ENCODE data around the gene STXBP5. TPM values are rescaled to one million over a fixed set of nuclear protein-coding genes. Genes with fewer than 3 reads are reported as not detected.

STXBP5 gene
- total RNA-seq, 1 experiment from 2014 or later = 11.6 TPM

- Histone ChIP-seq H3K56ac (ENCODE audit: insufficient read length, low read depth, low read length) (no peak overlapping the region), H3K9me3 (ENCODE audit: control insufficient read depth, low read depth, low read length) (no peaks in the 10 kb centered on the region), H2BK120ac (ENCODE audit: low read depth, low read length, poor library complexity, severe bottlenecking) (no peak overlapping the region), H2BK20ac (ENCODE audit: low read depth, low read length, poor library complexity, severe bottlenecking) (no peak overlapping the region), H2BK15ac (ENCODE audit: low read depth, low read length) (no peak overlapping the region), H3T11ph (ENCODE audit: low read length) (no peak overlapping the region), H3K4me2 (ENCODE audit: insufficient read depth, insufficient read length, low read length) (no peak overlapping the region), H2AK5ac (ENCODE audit: insufficient read length, low read length) (no peak overlapping the region), H2BK12ac (ENCODE audit: insufficient read length, low read depth, low read length) (no peak overlapping the region), H4K20me1 (ENCODE audit: control insufficient read depth, insufficient read depth, insufficient read length) (no peaks in the 10 kb centered on the region), H4K5ac (ENCODE audit: insufficient read length, low read depth, low read length) (no peak overlapping the region), H2BK5ac (ENCODE audit: insufficient read length, low read length) (no peak overlapping the region), H3K27me3 (ENCODE audit: insufficient read depth, low read length) (no peaks in the 10 kb centered on the region), H3K23ac (ENCODE audit: insufficient read length, low read depth, low read length) (no peak overlapping the region), H3K27ac (ENCODE audit: insufficient read length, low read depth, low read length) (no peak overlapping the region), H2AFZ (ENCODE audit: low read length) (no peak overlapping the region), H3K23me2 (ENCODE audit: insufficient read length, low read depth, low read length, poor library complexity, severe bottlenecking) (no peaks in the 10 kb centered on the region), H3K9ac (ENCODE audit: extremely low read depth, insufficient read length, low read length) (no peak overlapping the region), H3K4ac (ENCODE audit: low read depth, low read length) (no peak overlapping the region), H3K18ac (ENCODE audit: insufficient read length, low read depth, low read length) (no peak overlapping the region), H3K4me1 (ENCODE audit: insufficient read depth, low read length) (no peaks in the 10 kb centered on the region), H3K14ac (ENCODE audit: insufficient read depth, low read length) (no peak overlapping the region), H3K79me1 (ENCODE audit: insufficient read depth, low read depth, low read length, poor library complexity, severe bottlenecking) (no peaks in the 10 kb centered on the region), H4K91ac (ENCODE audit: insufficient read length, low read depth, low read length) (no peak overlapping the region), H3K79me2 (ENCODE audit: insufficient read depth, low read length) (no peaks in the 10 kb centered on the region), H4K8ac (replicated peaks; ENCODE audit: insufficient read length, low read depth, low read length) (no peak overlapping the region)
- WGBS (ENCODE audit: extremely low coverage, insufficient read length, low lambda C conversion rate) = no CpG with 5 or more reads among the region's 8 CpGs
- Mint-ChIP-seq H3K4me3 (no peak overlapping the region), H3K4me1 (peaks cover 3 to 9% of the 10 kb centered on the region in 2 experiments; a peak in 3 of 4 replicates), H3K9me3 (no peaks in the 10 kb centered on the region), H3K27me3 (ENCODE audit: low read depth) (no peaks in the 10 kb centered on the region; the same call in 1 of the 2 replicates), H3K27ac (no peak overlapping the region), H3K36me3 (ENCODE audit: insufficient read depth in 1 of 3, low read depth in 3 of 3) (no peaks in the 10 kb centered on the region)
- no peak for DNase-seq
- TF ChIP-seq CTCF (conservative IDR thresholded peaks at IDR 0.05) = no peak
These were observed 188.9 kb downstream of the STXBP5 start for GRCh38 chr6:147392917-147393625.

Data from H9 (cell line).